A673 (cell line): Measurements from ENCODE around the gene GXYLT1. TPM values are rescaled to one million over a fixed set of nuclear protein-coding genes. Genes with fewer than 3 reads are reported as not detected.

Source experiments
- BruUV-seq: library from RNA; stranded (reverse); fragments of 400-500 nt; replicated peaks from 2 replicates; lab custom pipeline; 2021; lab: Mats Ljungman, UMichigan
- CTCF ChIA-PET: fragments of 300-600 bp; sonication (Branson Sonifier 250); formaldehyde crosslinking; loops from one replicate; lab custom pipeline; 2022; ENCODE audit warnings: antibody characterized with exemption; lab: Charles Lee
- POLR2A ChIA-PET: fragments of 300-600 bp; sonication (Branson Sonifier 250); formaldehyde crosslinking; loops from one replicate; lab custom pipeline; 2022; ENCODE audit warnings: antibody characterized with exemption; ENCODE audit not compliant: low non-redundant PET; lab: Charles Lee
- DNase-seq: peaks from one replicate; pipeline ENCODE4 v3.0.0-alpha.2; 2015; ENCODE audit warnings: low spot score
- H3K27ac ChIP-seq: fragments of 200-600 bp; sonication (generic); 2 replicates; pipeline ENCODE4 v1.5.1; 2016; ENCODE audit warnings: mixed run types, low read depth, mild to moderate bottlenecking, mixed read lengths, antibody characterized with exemption, low read length; ENCODE audit not compliant: poor library complexity, severe bottlenecking
- H3K27me3 ChIP-seq: fragments of 200-600 bp; sonication (generic); replicated peaks from 2 replicates; pipeline ENCODE4 v1.6.1; 2017; ENCODE audit warnings: mixed run types, low read depth, mild to moderate bottlenecking, mixed read lengths, antibody characterized with exemption, low read length; ENCODE audit not compliant: insufficient read depth, poor library complexity
- H3K36me3 ChIP-seq: fragments of 200-600 bp; sonication (generic); 2 replicates; pipeline ENCODE4 v1.6.1; 2016; ENCODE audit warnings: mixed run types, mild to moderate bottlenecking, mixed read lengths, antibody characterized with exemption, low read length; ENCODE audit not compliant: insufficient read depth, poor library complexity, severe bottlenecking
- H3K4me1 ChIP-seq: fragments of 200-600 bp; sonication (generic); 2 replicates; pipeline ENCODE4 v1.6.1; 2017; ENCODE audit warnings: mixed run types, mild to moderate bottlenecking, mixed read lengths, antibody characterized with exemption, low read length; ENCODE audit not compliant: insufficient read depth, poor library complexity, severe bottlenecking
- H3K4me3 ChIP-seq: fragments of 200-600 bp; sonication (generic); 2 replicates; pipeline ENCODE4 v1.5.1; 2016; ENCODE audit warnings: low read depth, mixed run types, mild to moderate bottlenecking, mixed read lengths, low read length; ENCODE audit not compliant: poor library complexity, severe bottlenecking
- H3K9me3 ChIP-seq: fragments of 200-600 bp; sonication (generic); 2 replicates; pipeline ENCODE4 v1.6.1; 2016; ENCODE audit warnings: mixed run types, low read depth, mild to moderate bottlenecking, mixed read lengths, antibody characterized with exemption, low read length; ENCODE audit not compliant: poor library complexity, severe bottlenecking
- EZH2 ChIP-seq: fragments of 200-600 bp; sonication (generic); IDR thresholded peaks from 2 replicates; pipeline ENCODE4 v1.6.1; 2017; ENCODE audit warnings: borderline replicate concordance, low read depth, mild to moderate bottlenecking, mixed read lengths, antibody characterized with exemption, low read length; ENCODE audit not compliant: poor library complexity, severe bottlenecking
- intact Hi-C: fragments of 100-400 bp; cut with micrococcal nuclease; formaldehyde crosslinking; loops from one replicate; pipeline ENCODE4 v1.10.0; 2022; ENCODE audit not compliant: unreplicated experiment
- total RNA-seq: library from RNA; stranded (reverse); gene quantifications from 2 replicates; pipeline ENCODE4 v1.2.3, GENCODE V29; 2021
- TF ChIP-seq, protein P1 (sequence below): fragments of 300-800, 200-600 bp; sonication (generic); conservative IDR thresholded peaks from 2 replicates; pipeline ENCODE4 v1.5.1; 2017; ENCODE audit warnings: low read depth, mild to moderate bottlenecking, antibody characterized with exemption, low read length, moderate library complexity, mixed read lengths

Gene GXYLT1
- total RNA-seq, 1 experiment from 2014 or later = 25.0 TPM

DNA sequence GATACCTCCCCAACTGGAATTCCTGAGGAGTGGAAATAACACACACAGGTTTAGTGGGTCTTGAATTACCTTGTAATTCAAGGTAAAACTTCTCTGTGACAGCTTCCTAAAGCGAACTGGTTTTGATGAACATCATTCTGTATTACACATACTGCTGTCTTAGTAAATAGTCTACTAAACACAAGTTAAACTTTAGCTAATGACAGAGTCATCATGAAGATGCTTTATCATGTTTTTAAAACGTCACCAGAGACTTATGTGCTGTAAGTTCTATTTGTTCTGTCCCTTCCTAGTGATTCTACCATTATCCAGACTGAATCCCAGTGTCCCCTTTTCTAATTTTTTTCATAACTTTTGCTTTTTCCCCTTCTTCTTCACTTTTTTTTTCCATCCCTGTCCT, 11.6 kb upstream of the GXYLT1 start:
- intact Hi-C loops = no loop called here
- TF ChIP-seq EZH2 = no peak
- TF ChIP-seq, protein P1, sequence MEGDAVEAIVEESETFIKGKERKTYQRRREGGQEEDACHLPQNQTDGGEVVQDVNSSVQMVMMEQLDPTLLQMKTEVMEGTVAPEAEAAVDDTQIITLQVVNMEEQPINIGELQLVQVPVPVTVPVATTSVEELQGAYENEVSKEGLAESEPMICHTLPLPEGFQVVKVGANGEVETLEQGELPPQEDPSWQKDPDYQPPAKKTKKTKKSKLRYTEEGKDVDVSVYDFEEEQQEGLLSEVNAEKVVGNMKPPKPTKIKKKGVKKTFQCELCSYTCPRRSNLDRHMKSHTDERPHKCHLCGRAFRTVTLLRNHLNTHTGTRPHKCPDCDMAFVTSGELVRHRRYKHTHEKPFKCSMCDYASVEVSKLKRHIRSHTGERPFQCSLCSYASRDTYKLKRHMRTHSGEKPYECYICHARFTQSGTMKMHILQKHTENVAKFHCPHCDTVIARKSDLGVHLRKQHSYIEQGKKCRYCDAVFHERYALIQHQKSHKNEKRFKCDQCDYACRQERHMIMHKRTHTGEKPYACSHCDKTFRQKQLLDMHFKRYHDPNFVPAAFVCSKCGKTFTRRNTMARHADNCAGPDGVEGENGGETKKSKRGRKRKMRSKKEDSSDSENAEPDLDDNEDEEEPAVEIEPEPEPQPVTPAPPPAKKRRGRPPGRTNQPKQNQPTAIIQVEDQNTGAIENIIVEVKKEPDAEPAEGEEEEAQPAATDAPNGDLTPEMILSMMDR = no peak
- Histone ChIP-seq H3K4me1 (no peaks in the 10 kb centered on the region), H3K4me3 (no peak overlapping the region), H3K27me3 (no peaks in the 10 kb centered on the region), H3K36me3 (peaks cover 15% of the 10 kb centered on the region), H3K9me3 (no peaks in the 10 kb centered on the region), H3K27ac (no peak overlapping the region)
- CTCF ChIA-PET = no interaction called here
- no TSS peak for BruUV-seq
- DNase-seq = no peak
- POLR2A ChIA-PET = no interaction called here

DNA sequence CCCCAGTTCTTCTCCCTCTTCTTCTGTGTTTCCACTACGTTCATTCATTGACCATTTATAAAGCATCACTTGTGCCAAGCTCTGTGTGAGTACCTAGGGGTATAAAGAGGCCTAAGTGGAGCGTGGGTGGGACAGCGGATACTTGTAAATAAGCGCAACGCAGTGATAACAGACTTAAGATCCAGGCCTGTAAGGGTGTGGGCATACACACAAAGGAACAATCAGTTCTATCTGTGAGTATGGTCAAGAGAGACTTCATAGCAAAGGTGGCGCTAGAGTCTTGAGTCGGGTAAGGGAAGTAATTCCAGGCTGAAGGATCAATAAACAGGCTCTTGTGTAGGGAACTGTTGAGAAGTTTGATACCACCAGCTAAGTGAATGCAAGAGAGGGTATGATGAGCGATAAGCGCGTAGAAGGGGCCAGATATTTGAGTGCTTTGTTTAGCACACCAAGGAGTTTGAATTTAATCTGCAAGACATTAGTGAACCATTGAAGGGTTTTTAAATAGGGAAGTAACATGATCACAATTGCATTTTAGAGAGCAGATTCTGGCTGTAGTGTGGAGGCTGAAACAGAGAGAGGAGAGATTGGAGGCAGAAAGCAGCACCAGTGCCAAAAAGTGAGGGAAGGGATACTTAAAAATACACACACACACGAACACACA, 1.0 kb upstream of the GXYLT1 start:
- Histone ChIP-seq H3K9me3 (no peaks in the 10 kb centered on the region), H3K36me3 (no peaks in the 10 kb centered on the region), H3K4me3 (no peak overlapping the region), H3K4me1 (peaks cover 21% of the 10 kb centered on the region), H3K27ac (no peak overlapping the region), H3K27me3 (no peaks in the 10 kb centered on the region)
- intact Hi-C loops = no loop called here
- no peak for TF ChIP-seq EZH2
- TF ChIP-seq, protein P1 = peak; percentile 24; the same call in 1 of the 2 replicates
- no peak for DNase-seq
- no TSS peak for BruUV-seq
- ChIA-PET POLR2A (interaction anchor here (0.6 kb wide), 1 partner anchor 92 kb away, joined by 7 read pairs; the partner anchor contains the start of gene YAF2), CTCF (no interaction called here)

GRCh38 chr12:42145197-42145549, 499 bp upstream of the GXYLT1 start:
- intact Hi-C loops = no loop called here
- peak overlapping the region; percentile 83 for H3K4me3 ChIP-seq
- H3K27me3 ChIP-seq = no peaks in the 10 kb centered on the region
- TF ChIP-seq, protein P1 = no peak
- BruUV-seq = no TSS peak
- H3K36me3 ChIP-seq = no peaks in the 10 kb centered on the region
- no peaks in the 10 kb centered on the region for H3K9me3 ChIP-seq
- ChIA-PET CTCF (no interaction called here), POLR2A (interaction anchor here (0.6 kb wide), 1 partner anchor 93 kb away, joined by 7 read pairs; the partner anchor contains the start of gene YAF2)
- H3K27ac ChIP-seq = peak overlapping the region; percentile 71
- H3K4me1 ChIP-seq = peaks cover 21% of the 10 kb centered on the region
- DNase-seq = no peak
